Activated naive CD8-positive, alpha-beta T cell treated with anti-CD3 and anti-CD28 coated beads for 36 hours (primary cell): ENCODE measurements around the gene NGB. TPM values are rescaled to one million over a fixed set of nuclear protein-coding genes. Genes with fewer than 3 reads are reported as not detected.

ENCODE experiments used
- total RNA-seq, 2 experiments: library from RNA; stranded (reverse); gene quantifications; one replicate each; pipeline ENCODE4 v1.2.3, GENCODE V29; 2021

Gene NGB
- total RNA-seq, 2 experiments from 2014 or later: not detected

Other genes starting within 250 kb of the NGB start
- 10 to 100 TPM; 34.8 to 36.2 TPM for gene IRF2BPL, start 242.5 kb downstream of the NGB start, total RNA-seq
- gene CIPC, start 172.9 kb downstream of the NGB start, total RNA-seq: 10 to 100 TPM; 10.8 to 12.2 TPM
- not detected for gene ZDHHC22, start 129.4 kb downstream of the NGB start, total RNA-seq
- 1 to 10 TPM in 1 of 2 experiments, under 1 TPM in 1; 0.89 to 1.2 TPM for gene TMEM63C, start 89.4 kb downstream of the NGB start, total RNA-seq
- gene POMT2, start 49.7 kb upstream of the NGB start, total RNA-seq: 10 to 100 TPM; 14.2 to 18.1 TPM
- gene GSTZ1, start 49.8 kb upstream of the NGB start, total RNA-seq: 10 to 100 TPM; 20.2 to 22.3 TPM
- gene TMED8, start 105.9 kb upstream of the NGB start, total RNA-seq: 10 to 100 TPM; 25.0 to 26.0 TPM
- gene SAMD15, start 106.2 kb upstream of the NGB start, total RNA-seq: under 1 TPM; 0.34 to 0.45 TPM
- under 1 TPM; 0.26 to 0.33 TPM for gene NOXRED1, start 152.3 kb upstream of the NGB start, total RNA-seq
- 10 to 100 TPM; 15.6 to 16.4 TPM for gene VIPAS39, start 186.4 kb upstream of the NGB start, total RNA-seq
- 100 to 1,000 TPM; 381 to 390 TPM for gene AHSA1, start 186.9 kb upstream of the NGB start, total RNA-seq
- under 1 TPM; 0.29 to 0.44 TPM for gene ISM2, start 227.6 kb upstream of the NGB start, total RNA-seq